Tibial nerve (tissue), 4 donors: ENCODE results near the gene ZNF597. TPM values are rescaled to one million over a fixed set of nuclear protein-coding genes. Genes with fewer than 3 reads are reported as not detected.

Experiments
- DNase-seq, 2 donors: peaks; one replicate each; pipeline ENCODE4 v3.0.0-alpha.2; 2019; ENCODE audit warnings: low spot score in 2 of 2
- H3K27ac ChIP-seq, 4 donors: fragments of 200-600 bp; sonication (generic) in 3 of 4; one replicate each; pipeline ENCODE4 v1.5.1; 2017 to 2019; ENCODE audit warnings: mild to moderate bottlenecking in 1 of 4
- H3K27me3 ChIP-seq, 2 donors: fragments of 200-600 bp; sonication (generic) in 1 of 2; one replicate each; pipeline versions ENCODE4 v1.5.1 to v1.6.0; 2017 to 2019
- H3K36me3 ChIP-seq, 3 donors: fragments of 200-600 bp; sonication (generic); one replicate each; pipeline ENCODE4 v1.5.1; 2018 to 2019
- H3K4me1 ChIP-seq, 4 donors: fragments of 200-600 bp; sonication (generic) in 3 of 4; one replicate each; pipeline ENCODE4 v1.5.1; 2017 to 2019
- H3K4me3 ChIP-seq, 4 donors: fragments of 200-600 bp; sonication (generic) in 3 of 4; one replicate each; pipeline ENCODE4 v1.5.1; 2017 to 2019; ENCODE audit warnings: mild to moderate bottlenecking in 1 of 4, moderate library complexity in 1 of 4
- H3K9me3 ChIP-seq, 4 donors: fragments of 200-600 bp; sonication (generic) in 3 of 4; one replicate each; pipeline ENCODE4 v1.5.1; 2017 to 2019
- CTCF ChIP-seq, 5 experiments: fragments of 200-600 bp in 3 of 5; fragments of 450-650 bp in 2 of 5; sonication (generic) in 3 of 5; IDR thresholded peaks; one replicate each; pipeline ENCODE4 v1.5.1; 2016 to 2019; ENCODE audit warnings: antibody characterized with exemption in 5 of 5, mild to moderate bottlenecking in 3 of 5, moderate library complexity in 2 of 5
- EP300 ChIP-seq, 2 donors: sonication (generic); formaldehyde crosslinking; IDR thresholded peaks; one replicate each; pipeline ENCODE4 v1.6.1; 2017; ENCODE audit warnings: antibody characterized with exemption in 2 of 2, mild to moderate bottlenecking in 1 of 2
- POLR2A ChIP-seq, 2 donors: fragments of 450-650 bp; IDR thresholded peaks; one replicate each; pipeline ENCODE4 v1.6.1; 2017; ENCODE audit warnings: antibody characterized with exemption in 2 of 2, mild to moderate bottlenecking in 2 of 2, moderate library complexity in 2 of 2
- WGBS, 2 donors: methylation state at CpG; one replicate each; pipeline ENCODE4 v1.1.5; 2018; 5-methylcytosine and 5-hydroxymethylcytosine counted together
- total RNA-seq, 4 donors: library from RNA; depleted of rRNA; stranded (reverse); fragments of >200 nt; gene quantifications; one replicate each; pipeline ENCODE4 v1.1.0, GENCODE V29; 2016

Gene ZNF597
- total RNA-seq, 4 donors from 2014 or later = 2.2 to 3.1 (median 2.7) TPM

- Histone ChIP-seq H3K9me3 (no peaks in the 10 kb centered on the region), H3K4me1 (peaks cover 0 to 4% (median 0%) of the 10 kb centered on the region in 4 donors), H3K27ac (no peak overlapping the region), H3K36me3 (peaks cover 0 to 55% (median 28%) of the 10 kb centered on the region in 3 donors), H3K27me3 (no peaks in the 10 kb centered on the region), H3K4me3 (no peak overlapping the region)
- 78 to 84% methylated on average over 16 to 24 of the region's 24 CpGs for WGBS, 2 donors
- DNase-seq = no peak
- TF ChIP-seq EP300 (IDR thresholded peaks at IDR 0.05) = no peak
- no peak for TF ChIP-seq CTCF (IDR thresholded peaks at IDR 0.05)
- TF ChIP-seq POLR2A (IDR thresholded peaks at IDR 0.05) = no peak
Observed at GRCh38 chr16:3487521-3488410, 44.5 kb upstream of the ZNF597 start.

- TF ChIP-seq EP300 (IDR thresholded peaks at IDR 0.05) (no peak), CTCF (IDR thresholded peaks at IDR 0.05) (no peak), POLR2A (IDR thresholded peaks at IDR 0.05) (no peak)
- no peak overlapping the region for H3K4me3 ChIP-seq
- no peaks in the 10 kb centered on the region for H3K27me3 ChIP-seq
- no peak for DNase-seq
- peaks cover 0 to 3% (median 0%) of the 10 kb centered on the region in 4 donors for H3K4me1 ChIP-seq
- H3K9me3 ChIP-seq = no peaks in the 10 kb centered on the region
- peaks cover 0 to 66% (median 35%) of the 10 kb centered on the region in 3 donors for H3K36me3 ChIP-seq
- H3K27ac ChIP-seq = no peak overlapping the region
- 87 to 91% methylated on average over 23 of the region's 24 CpGs for WGBS, 2 donors
Observed at GRCh38 chr16:3486506-3487215, 43.4 kb upstream of the ZNF597 start.

GRCh38 chr16:3485821-3486505 is 42.7 kb upstream of the ZNF597 start:
- Histone ChIP-seq H3K36me3 (peaks cover 0 to 73% (median 42%) of the 10 kb centered on the region in 3 donors), H3K27ac (no peak overlapping the region), H3K4me3 (no peak overlapping the region), H3K27me3 (no peaks in the 10 kb centered on the region), H3K4me1 (no peaks in the 10 kb centered on the region), H3K9me3 (no peaks in the 10 kb centered on the region)
- DNase-seq = no peak
- 89 to 97% methylated on average over 6 to 16 of the region's 20 CpGs for WGBS, 2 donors
- TF ChIP-seq POLR2A (IDR thresholded peaks at IDR 0.05) = no peak
- TF ChIP-seq CTCF (IDR thresholded peaks at IDR 0.05) = no peak
- TF ChIP-seq EP300 (IDR thresholded peaks at IDR 0.05) = no peak

GRCh38 chr16:3485097-3485745 is 41.9 kb upstream of the ZNF597 start:
- Histone ChIP-seq H3K27me3 (no peaks in the 10 kb centered on the region), H3K4me3 (no peak overlapping the region), H3K4me1 (no peaks in the 10 kb centered on the region), H3K9me3 (no peaks in the 10 kb centered on the region), H3K27ac (no peak overlapping the region), H3K36me3 (peaks cover 0 to 80% (median 42%) of the 10 kb centered on the region in 3 donors)
- TF ChIP-seq EP300 (IDR thresholded peaks at IDR 0.05) = no peak
- DNase-seq = no peak
- WGBS, 2 donors = 88 to 93% methylated on average over 12 to 15 of the region's 15 CpGs
